H1 (cell line): ENCODE results near the gene YIPF2. TPM values are rescaled to one million over a fixed set of nuclear protein-coding genes. Genes with fewer than 3 reads are reported as not detected.

Experiments
- CTCF ChIA-PET: fragments of 300-600 bp; sonication (Branson Sonifier 250); formaldehyde crosslinking; loops from one replicate; lab custom pipeline; 2021; ENCODE audit not compliant: partially characterized antibody; lab: Charles Lee
- POLR2A ChIA-PET: fragments of 300-600 bp; sonication (Branson Sonifier 250); formaldehyde crosslinking; loops from one replicate; lab custom pipeline; 2021; ENCODE audit warnings: inconsistent platforms; ENCODE audit not compliant: partially characterized antibody; lab: Charles Lee
- DNase-seq, 2 experiments: peaks; one replicate each; pipeline versions ENCODE4 v3.0.0 to v3.0.0-alpha.2; 2010 to 2022; ENCODE audit warnings: low spot score in 2 of 2, low read depth in 1 of 2, mixed read lengths in 1 of 2
- FAIRE-seq: peaks from 2 replicates; lab custom pipeline; 2011; peaks lifted over from hg19 to GRCh38; lab: Jason Lieb, UNC
- H2AFZ ChIP-seq: 2 replicates; pipeline ENCODE4 v1.8.1; 2012; ENCODE audit warnings: low read length, inconsistent platforms
- H2AK5ac ChIP-seq: 2 replicates; pipeline ENCODE4 v1.6.1; 2013; ENCODE audit warnings: low read depth, low read length
- H2BK120ac ChIP-seq: replicated peaks from 2 replicates; pipeline ENCODE3; 2013; ENCODE audit warnings: low read depth, low read length, inconsistent platforms
- H2BK12ac ChIP-seq: 2 replicates; pipeline ENCODE4 v1.6.1; 2013; ENCODE audit warnings: low read depth, low read length
- H2BK15ac ChIP-seq: 2 replicates; pipeline ENCODE4 v1.6.1; 2013; ENCODE audit warnings: low read length
- H2BK20ac ChIP-seq: 2 replicates; pipeline ENCODE4 v1.6.1; 2013; ENCODE audit warnings: low read length
- H2BK5ac ChIP-seq: 2 replicates; pipeline ENCODE4 v1.6.1; 2013; ENCODE audit warnings: low read depth, low read length
- H3K14ac ChIP-seq: 2 replicates; pipeline ENCODE4 v1.6.1; 2013; ENCODE audit warnings: inconsistent platforms; ENCODE audit not compliant: insufficient read length
- H3K18ac ChIP-seq: 2 replicates; pipeline ENCODE4 v1.6.1; 2013; ENCODE audit warnings: low read length; ENCODE audit errors: extremely low read depth
- H3K23ac ChIP-seq: 2 replicates; pipeline ENCODE4 v1.6.1; 2013; ENCODE audit warnings: inconsistent platforms; ENCODE audit not compliant: insufficient read length
- H3K23me2 ChIP-seq: 2 replicates; pipeline ENCODE4 v1.6.1; 2013; ENCODE audit warnings: low read depth, low read length
- H3K27ac ChIP-seq: 2 replicates; pipeline ENCODE4 v1.6.1; 2011; ENCODE audit warnings: low read depth, low read length, inconsistent platforms
- H3K27me3 ChIP-seq, 4 experiments: replicated peaks in 1 of 4; 1 replicate in 1 of 4; 2 replicates in 3 of 4; pipeline versions ENCODE4 v1.6.1 to v1.8.1; 2011 to 2013; ENCODE audit warnings: low read length in 3 of 4, mild to moderate bottlenecking in 3 of 4, inconsistent platforms in 2 of 4, mixed read lengths in 2 of 4, moderate library complexity in 1 of 4; ENCODE audit not compliant: control insufficient read depth in 3 of 4, insufficient read depth in 3 of 4; ENCODE audit errors: extremely low read depth in 1 of 4
- H3K36me3 ChIP-seq, 4 experiments: 2 replicates each; pipeline versions ENCODE4 v1.6.1 to v1.8.1; 2011 to 2013; ENCODE audit warnings: mild to moderate bottlenecking in 4 of 4, low read length in 3 of 4, moderate library complexity in 2 of 4, control low read depth in 1 of 4, inconsistent platforms in 1 of 4; ENCODE audit not compliant: insufficient read depth in 4 of 4, control insufficient read depth in 2 of 4
- H3K4ac ChIP-seq: replicated peaks from 2 replicates; pipeline ENCODE3; 2013; ENCODE audit warnings: low read length, low read depth, mixed read lengths, inconsistent platforms; ENCODE audit not compliant: insufficient read length
- H3K4me1 ChIP-seq, 4 experiments: replicated peaks in 1 of 4; 1 replicate in 1 of 4; 2 replicates in 3 of 4; pipeline versions ENCODE4 v1.6.1 to v1.8.1; 2011 to 2013; ENCODE audit warnings: low read length in 3 of 4, inconsistent platforms in 2 of 4, mixed read lengths in 1 of 4; ENCODE audit not compliant: insufficient read depth in 4 of 4, control insufficient read depth in 3 of 4
- H3K4me2 ChIP-seq, 2 experiments: 2 replicates each; pipeline versions ENCODE4 v1.6.1 to v1.8.1; 2011 to 2013; ENCODE audit warnings: low read depth in 2 of 2, low read length in 2 of 2, control low read depth in 1 of 2, inconsistent platforms in 1 of 2, mild to moderate bottlenecking in 1 of 2; ENCODE audit not compliant: insufficient read depth in 1 of 2
- H3K4me3 ChIP-seq, 4 experiments: fragments of 200-600, 300-600 bp in 1 of 4; sonication (generic), shearing (Covaris generic), sonication (Bioruptor Twin) in 1 of 4; 2 replicates each; pipeline versions ENCODE4 v1.5.1 to v1.8.1; 2011 to 2016; ENCODE audit warnings: low read length in 4 of 4, low read depth in 3 of 4, control low read depth in 2 of 4, inconsistent platforms in 2 of 4, mild to moderate bottlenecking in 2 of 4, mixed read lengths in 1 of 4, moderate library complexity in 1 of 4; ENCODE audit not compliant: insufficient read depth in 2 of 4; ENCODE audit errors: extremely low read depth in 1 of 4
- H3K56ac ChIP-seq: replicated peaks from 2 replicates; pipeline ENCODE3; 2013; ENCODE audit warnings: low read depth, mild to moderate bottlenecking, mixed read lengths, low read length, inconsistent platforms; ENCODE audit not compliant: insufficient read length
- H3K79me1 ChIP-seq: 2 replicates; pipeline ENCODE4 v1.6.1; 2013; ENCODE audit warnings: low read depth, low read length, control low read depth
- H3K79me2 ChIP-seq, 2 experiments: 2 replicates each; pipeline versions ENCODE4 v1.6.1 to v1.8.1; 2012 to 2013; ENCODE audit warnings: low read length in 2 of 2, mild to moderate bottlenecking in 2 of 2, inconsistent platforms in 1 of 2; ENCODE audit not compliant: insufficient read depth in 2 of 2, control insufficient read depth in 1 of 2
- H3K9ac ChIP-seq, 4 experiments: replicated peaks in 1 of 4; 1 replicate in 1 of 4; 2 replicates in 3 of 4; pipeline versions ENCODE4 v1.6.1 to v1.8.1; 2011 to 2013; ENCODE audit warnings: low read depth in 3 of 4, low read length in 3 of 4, control low read depth in 2 of 4, mild to moderate bottlenecking in 2 of 4, moderate library complexity in 2 of 4, inconsistent platforms in 1 of 4; ENCODE audit errors: extremely low read depth in 1 of 4
- H3K9me3 ChIP-seq, 2 experiments: 2 replicates each; pipeline versions ENCODE4 v1.6.1 to v1.8.1; 2012 to 2013; ENCODE audit warnings: mild to moderate bottlenecking in 2 of 2, moderate library complexity in 2 of 2, control low read depth in 1 of 2, inconsistent platforms in 1 of 2, low read depth in 1 of 2, low read length in 1 of 2, mixed read lengths in 1 of 2; ENCODE audit not compliant: insufficient read depth in 2 of 2
- H4K20me1 ChIP-seq, 2 experiments: replicated peaks in 1 of 2; 2 replicates each; pipeline versions ENCODE3 to v1.8.1; 2011 to 2013; ENCODE audit warnings: inconsistent platforms in 2 of 2, low read length in 2 of 2, mild to moderate bottlenecking in 1 of 2; ENCODE audit not compliant: insufficient read depth in 2 of 2, control insufficient read depth in 1 of 2
- H4K5ac ChIP-seq: 2 replicates; pipeline ENCODE4 v1.6.1; 2013; ENCODE audit warnings: low read length, low read depth, mixed read lengths, inconsistent platforms; ENCODE audit not compliant: insufficient read length
- H4K8ac ChIP-seq: 2 replicates; pipeline ENCODE4 v1.8.0; 2013; ENCODE audit warnings: mild to moderate bottlenecking, moderate library complexity, low read length, inconsistent platforms; ENCODE audit not compliant: insufficient read depth; ENCODE audit errors: extremely low read depth
- H4K91ac ChIP-seq: replicated peaks from 2 replicates; pipeline ENCODE3; 2013; ENCODE audit warnings: low read length, mixed read lengths, inconsistent platforms; ENCODE audit not compliant: insufficient read length
- POLR2AphosphoS5 ChIP-seq: IDR thresholded peaks from 2 replicates; pipeline ENCODE4 v1.6.1; 2011; ENCODE audit warnings: low read depth, low read length
- SP1 ChIP-seq: IDR thresholded peaks from 2 replicates; pipeline ENCODE4 v1.6.1; 2011; ENCODE audit warnings: low read depth, low read length
- WGBS, 2 experiments: shearing (Covaris generic) in 1 of 2; methylation state at CpG; one replicate each; pipeline versions ENCODE4 v1.1.6 to v1.1.7; 2013 to 2015; ENCODE audit warnings: low lambda C conversion rate in 2 of 2, mixed read lengths in 2 of 2, inconsistent platforms in 1 of 2, low coverage in 1 of 2, missing lambda C conversion rate in 1 of 2; ENCODE audit not compliant: insufficient replicate concordance in 2 of 2, insufficient coverage in 1 of 2, insufficient read length in 1 of 2; ENCODE audit errors: extremely low coverage in 1 of 2, missing lambda C conversion rate in 1 of 2; 5-methylcytosine and 5-hydroxymethylcytosine counted together
- polyA plus RNA-seq, 7 experiments: library from polyadenylated mRNA; depleted of rRNA in 3 of 7; stranded (reverse) in 5 of 7; unstranded in 2 of 7; fragments of >200 nt in 5 of 7; fragments of 200-250 nt in 2 of 7; gene quantifications; 1 replicate in 5 of 7; 2 replicates in 1 of 7; 4 replicates in 1 of 7; pipeline versions ENCODE4 v1.2.1 to v1.2.3, GENCODE V29; 2011 to 2013; ENCODE audit warnings: missing spikeins in 2 of 7, mixed read lengths in 2 of 7
- total RNA-seq: library from RNA; stranded (reverse); fragmentation: NEBNext Ultra II Directional; extraction: Animal tissue kit (Norgen Biotek cat#: 25700); gene quantifications from 2 replicates; pipeline ENCODE4 v1.2.1, GENCODE V29; 2021

The YIPF2 gene
- total and polyA plus RNA-seq, 2 of the 8 experiments (the other 6 are each of a cell fraction or from before 2014, with no cell fraction given): 48.3 to 112 TPM

- Histone ChIP-seq H4K5ac (no peak overlapping the region), H3K4me3 (no peak overlapping the region), H3K23ac (no peak overlapping the region), H3K4me2 (no peak overlapping the region), H2BK12ac (no peak overlapping the region), H4K20me1 (peaks cover 3 to 13% of the 10 kb centered on the region in 2 experiments), H2AK5ac (no peak overlapping the region), H2BK120ac (no peak overlapping the region), H2BK5ac (no peak overlapping the region), H2AFZ (no peak overlapping the region), H3K23me2 (no peaks in the 10 kb centered on the region), H2BK15ac (no peak overlapping the region), H3K27ac (no peak overlapping the region), H3K79me1 (no peaks in the 10 kb centered on the region; the same call in 1 of the 2 replicates), H3K56ac (no peak overlapping the region), H3K18ac (no peak overlapping the region), H3K4me1 (no peaks in the 10 kb centered on the region), H4K91ac (no peak overlapping the region), H3K27me3 (no peaks in the 10 kb centered on the region), H3K14ac (no peak overlapping the region), H2BK20ac (no peak overlapping the region), H3K9ac (no peak overlapping the region), H3K4ac (no peak overlapping the region), H3K36me3 (peaks cover 5 to 51% (median 28%) of the 10 kb centered on the region in 4 experiments; a peak in 7 of 8 replicates), H3K79me2 (no peaks in the 10 kb centered on the region), H3K9me3 (no peaks in the 10 kb centered on the region), H4K8ac (peak overlapping the region; percentile 51)
- ChIA-PET CTCF (no interaction called here), POLR2A (interaction anchor here (1.0 kb wide), 1 partner anchor 22 kb away, joined by 3 read pairs; no protein-coding TSS in a partner anchor)
- DNase-seq (no peak), FAIRE-seq (no peak)
- 93% methylated on average over 9 of the region's 10 CpGs; no CpG with 5 or more reads in 1 of the 2 experiments for WGBS, 2 experiments
- TF ChIP-seq POLR2AphosphoS5 (peak; percentile 30; the same call in 1 of the 2 replicates), SP1 (no peak)
Measured at GRCh38 chr19:10920288-10920655, 8.2 kb downstream of the YIPF2 start.
